HG03175 (cell line): ENCODE measurements around the gene MAPRE2.
"Not testable (repeated sequence)": the region's sequence is repeated elsewhere in the genome, so short reads cannot be mapped to it uniquely, and the experiment has no call there.

Source experiments
- ATAC-seq: cut with Tn5 transposase; IDR thresholded peaks from one replicate; pipeline ENCODE4 v1.9.1; 2021; ENCODE audit warnings: mild to moderate bottlenecking, moderate library complexity; ENCODE audit not compliant: unreplicated experiment

The MAPRE2 gene

GRCh38 chr18:35143622-35144596 lies 102.7 kb downstream of the MAPRE2 start:
- peak; percentile 75 for ATAC-seq

- no peak for ATAC-seq
Measured at GRCh38 chr18:35144698-35145097, 103.5 kb downstream of the MAPRE2 start.

GRCh38 chr18:35150195-35150594 lies 109.0 kb downstream of the MAPRE2 start:
- ATAC-seq, result not testable (repeated sequence)

GRCh38 chr18:35153609-35154272 lies 112.5 kb downstream of the MAPRE2 start:
- ATAC-seq, result no peak

- ATAC-seq, result no peak
Measured at GRCh38 chr18:35155398-35156117, 114.3 kb downstream of the MAPRE2 start.

- ATAC-seq, result no peak
Measured at GRCh38 chr18:35157181-35157580, 116.0 kb downstream of the MAPRE2 start.

GRCh38 chr18:35158728-35159450 lies 117.7 kb downstream of the MAPRE2 start:
- ATAC-seq, result peak; percentile 88

GRCh38 chr18:35159782-35160181 lies 118.6 kb downstream of the MAPRE2 start:
- ATAC-seq, result no peak

GRCh38 chr18:35161485-35161884 lies 120.3 kb downstream of the MAPRE2 start:
- no peak for ATAC-seq

- ATAC-seq, result no peak
Measured at GRCh38 chr18:35161934-35162333, 120.7 kb downstream of the MAPRE2 start.

GRCh38 chr18:35163014-35163539 lies 121.9 kb downstream of the MAPRE2 start:
- no peak for ATAC-seq

GRCh38 chr18:35163721-35164120 lies 122.5 kb downstream of the MAPRE2 start:
- ATAC-seq, result no peak

- ATAC-seq, result no peak
Measured at GRCh38 chr18:35164133-35164532, 122.9 kb downstream of the MAPRE2 start.

GRCh38 chr18:35167332-35167731 lies 126.1 kb downstream of the MAPRE2 start:
- ATAC-seq, result no peak

- no peak for ATAC-seq
Measured at GRCh38 chr18:35167857-35168256, 126.6 kb downstream of the MAPRE2 start.

GRCh38 chr18:35170323-35170722 lies 129.1 kb downstream of the MAPRE2 start:
- ATAC-seq, result not testable (repeated sequence)

- no peak for ATAC-seq
Measured at GRCh38 chr18:35171315-35171987, 130.2 kb downstream of the MAPRE2 start.

GRCh38 chr18:35172009-35172408 lies 130.8 kb downstream of the MAPRE2 start:
- no peak for ATAC-seq

- ATAC-seq, result no peak
Measured at GRCh38 chr18:35172451-35173035, 131.3 kb downstream of the MAPRE2 start.
